Liver (tissue), 3 donors: ENCODE measurements around the gene GRIA3.

Experiments used
- FOXA2 ChIP-seq: IDR thresholded peaks from 2 replicates; pipeline ENCODE4 v1.6.1; 2016; ENCODE audit warnings: antibody characterized with exemption
- NR2F2 ChIP-seq: IDR thresholded peaks from 2 replicates; pipeline ENCODE4 v1.6.1; 2016; ENCODE audit warnings: antibody characterized with exemption
- RXRA ChIP-seq, 2 donors: IDR thresholded peaks; 2 replicates each; pipeline ENCODE4 v1.6.1; 2017 to 2018; ENCODE audit warnings: antibody characterized with exemption in 2 of 2, mild to moderate bottlenecking in 1 of 2
- YY1 ChIP-seq: IDR thresholded peaks from 2 replicates; pipeline ENCODE4 v1.6.1; 2016; ENCODE audit warnings: antibody characterized with exemption, mild to moderate bottlenecking
- TF ChIP-seq, protein P1 (sequence below): fragments of 150-350 bp; IDR thresholded peaks from 2 replicates; pipeline ENCODE4 v1.5.1; 2017; ENCODE audit warnings: improper control_type of control experiment, low read depth, low read length; ENCODE audit not compliant: missing input control
- donor health status: healthy.
- donor health status: healthy.

DNA sequence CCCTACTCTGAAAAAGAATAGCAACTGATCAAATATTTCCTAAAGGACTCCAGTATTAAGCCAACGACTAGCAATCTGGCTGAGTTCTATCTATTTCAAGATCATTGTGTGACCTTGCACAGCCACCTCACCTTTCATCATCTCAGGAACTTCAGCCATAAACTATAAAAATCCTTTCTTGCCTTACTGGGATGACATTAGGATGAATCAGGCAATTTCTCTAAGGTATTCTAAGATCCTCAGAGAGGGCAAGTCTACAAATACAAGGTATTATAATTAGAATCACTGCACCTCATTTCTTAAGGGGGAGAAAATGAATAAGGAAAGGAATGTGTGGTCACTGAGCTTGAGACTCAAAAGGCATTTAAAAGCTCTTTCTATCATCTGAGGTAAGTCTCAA is 152.6 kb downstream of the GRIA3 start:
- TF ChIP-seq YY1: no peak
- TF ChIP-seq RXRA (IDR thresholded peaks at IDR 0.05): no peak
- TF ChIP-seq, protein P1, sequence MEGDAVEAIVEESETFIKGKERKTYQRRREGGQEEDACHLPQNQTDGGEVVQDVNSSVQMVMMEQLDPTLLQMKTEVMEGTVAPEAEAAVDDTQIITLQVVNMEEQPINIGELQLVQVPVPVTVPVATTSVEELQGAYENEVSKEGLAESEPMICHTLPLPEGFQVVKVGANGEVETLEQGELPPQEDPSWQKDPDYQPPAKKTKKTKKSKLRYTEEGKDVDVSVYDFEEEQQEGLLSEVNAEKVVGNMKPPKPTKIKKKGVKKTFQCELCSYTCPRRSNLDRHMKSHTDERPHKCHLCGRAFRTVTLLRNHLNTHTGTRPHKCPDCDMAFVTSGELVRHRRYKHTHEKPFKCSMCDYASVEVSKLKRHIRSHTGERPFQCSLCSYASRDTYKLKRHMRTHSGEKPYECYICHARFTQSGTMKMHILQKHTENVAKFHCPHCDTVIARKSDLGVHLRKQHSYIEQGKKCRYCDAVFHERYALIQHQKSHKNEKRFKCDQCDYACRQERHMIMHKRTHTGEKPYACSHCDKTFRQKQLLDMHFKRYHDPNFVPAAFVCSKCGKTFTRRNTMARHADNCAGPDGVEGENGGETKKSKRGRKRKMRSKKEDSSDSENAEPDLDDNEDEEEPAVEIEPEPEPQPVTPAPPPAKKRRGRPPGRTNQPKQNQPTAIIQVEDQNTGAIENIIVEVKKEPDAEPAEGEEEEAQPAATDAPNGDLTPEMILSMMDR: no peak
- TF ChIP-seq NR2F2: no peak
- no peak for TF ChIP-seq FOXA2
